Measurements from ENCODE around the gene VAMP2.

- TF ChIP-seq ZBTB7A (IDR thresholded peaks at IDR 0.05; ENCODE audit: low read depth) (peak; percentile 93), USF1 (IDR thresholded peaks at IDR 0.05) (no peak), MAX (IDR thresholded peaks at IDR 0.05) (no peak; the same call in 1 of the 2 replicates), REST (IDR thresholded peaks at IDR 0.05; ENCODE audit: low read depth) (no peak), TAF1 (IDR thresholded peaks at IDR 0.05; ENCODE audit: low read depth) (peak; percentile 73), EP300 (IDR thresholded peaks at IDR 0.05; ENCODE audit: borderline replicate concordance) (no peak), CEBPB (IDR thresholded peaks at IDR 0.05) (no peak), NFIC (IDR thresholded peaks at IDR 0.05) (no peak), YY1 (IDR thresholded peaks at IDR 0.05; ENCODE audit: low read depth) (peak; percentile 6; the same call in 1 of the 2 replicates), CREB1 (IDR thresholded peaks at IDR 0.05; ENCODE audit: low read depth) (no peak), TEAD4 (IDR thresholded peaks at IDR 0.05) (0 out of 2 replicates have a peak, but pooled peaks have one; percentile 36), RAD21 (IDR thresholded peaks at IDR 0.05; ENCODE audit: low read depth) (no peak), FOXM1 (IDR thresholded peaks at IDR 0.05; ENCODE audit: borderline replicate concordance, low read depth) (no peak)
These were observed 13.6 kb upstream of the VAMP2 start, which contains the start of gene TMEM107 for GRCh38 chr17:8176197-8176940.
